Measurements from ENCODE around the gene SCNN1B.

SCNN1B gene

GRCh38 chr16:23428351-23428750 lies 126.2 kb downstream of the SCNN1B start:
- no peaks in the 10 kb centered on the region for H3K9me3 ChIP-seq (ENCODE audit: control insufficient read depth, insufficient read depth, low read length)
- no CpG with 5 or more reads among the region's 2 CpGs for WGBS (ENCODE audit: insufficient coverage, insufficient read length)
- H3K27ac ChIP-seq (ENCODE audit: low read length) = no peak overlapping the region
- no peak overlapping the region for H3K4me3 ChIP-seq (ENCODE audit: low read length)
- DNase-seq (ENCODE audit: low read depth, low spot score) = no peak
- H3K4me1 ChIP-seq (ENCODE audit: control insufficient read depth, insufficient read depth, low read length) = peaks cover 1% of the 10 kb centered on the region; the same call in 1 of the 2 replicates
- H3K36me3 ChIP-seq (ENCODE audit: control insufficient read depth, insufficient read depth, low read length) = peaks cover 3% of the 10 kb centered on the region; the same call in 1 of the 2 replicates
- no peaks in the 10 kb centered on the region for H3K27me3 ChIP-seq (ENCODE audit: control insufficient read depth, insufficient read depth, low read length)
